HG02571 (cell line): Measurements from ENCODE around the gene CHST12.
A peak's percentile ranks its signal among the peaks of the same experiment; 100 is the strongest.

ENCODE experiments used
- ATAC-seq: cut with Tn5 transposase; IDR thresholded peaks from one replicate; pipeline ENCODE4 v1.9.1; 2021; ENCODE audit warnings: mild to moderate bottlenecking, moderate library complexity; ENCODE audit not compliant: unreplicated experiment

Gene CHST12

DNA sequence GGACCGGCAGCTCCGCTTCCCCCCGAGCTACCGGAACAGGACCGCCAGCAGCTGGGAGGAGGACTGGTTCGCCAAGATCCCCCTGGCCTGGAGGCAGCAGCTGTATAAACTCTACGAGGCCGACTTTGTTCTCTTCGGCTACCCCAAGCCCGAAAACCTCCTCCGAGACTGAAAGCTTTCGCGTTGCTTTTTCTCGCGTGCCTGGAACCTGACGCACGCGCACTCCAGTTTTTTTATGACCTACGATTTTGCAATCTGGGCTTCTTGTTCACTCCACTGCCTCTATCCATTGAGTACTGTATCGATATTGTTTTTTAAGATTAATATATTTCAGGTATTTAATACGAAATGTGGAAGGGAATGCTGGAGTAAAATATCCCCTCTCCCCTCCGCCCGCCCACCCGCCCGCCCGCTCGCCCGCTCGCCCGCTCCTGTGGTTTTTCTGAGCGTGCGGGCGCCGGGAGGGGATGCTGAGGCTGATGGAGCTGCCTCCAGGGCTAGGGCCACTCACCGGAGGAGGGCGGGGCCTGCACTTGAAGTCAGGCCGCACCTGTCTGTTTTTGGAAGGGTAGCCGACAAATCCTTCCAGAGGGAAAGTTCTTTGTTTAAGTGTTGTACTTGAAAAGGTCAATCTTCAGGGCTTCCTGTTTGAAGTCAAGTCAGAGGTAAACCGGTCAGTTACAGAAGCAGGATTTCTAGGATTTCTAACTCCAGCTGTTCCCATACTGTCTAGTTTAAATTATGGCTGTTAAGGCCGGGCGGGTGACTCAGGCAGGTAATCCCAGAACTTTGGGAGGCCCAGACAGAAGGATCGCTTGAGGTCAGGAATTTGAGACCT lies 30.5 kb downstream of the CHST12 start:
- no peak for ATAC-seq

DNA sequence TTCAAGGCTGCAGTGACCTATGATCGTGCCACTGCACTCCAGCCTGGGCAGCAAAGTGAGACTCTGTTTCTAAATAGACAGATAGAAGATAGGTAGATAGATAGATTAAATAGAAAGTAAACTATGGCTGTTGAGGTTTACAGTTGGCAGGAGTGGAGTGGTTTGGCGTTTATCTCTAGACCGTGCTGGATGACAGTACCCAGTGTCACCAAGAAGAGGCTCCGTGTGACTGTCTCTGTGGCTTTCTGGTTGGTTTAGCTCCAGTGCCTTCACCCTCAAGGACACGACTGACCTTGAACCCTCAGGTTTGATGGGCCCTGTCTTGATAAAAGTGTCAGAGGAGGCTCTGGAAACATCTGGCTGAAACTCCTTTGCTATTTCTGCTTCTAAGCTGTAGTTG lies 31.7 kb downstream of the CHST12 start:
- no peak for ATAC-seq

DNA sequence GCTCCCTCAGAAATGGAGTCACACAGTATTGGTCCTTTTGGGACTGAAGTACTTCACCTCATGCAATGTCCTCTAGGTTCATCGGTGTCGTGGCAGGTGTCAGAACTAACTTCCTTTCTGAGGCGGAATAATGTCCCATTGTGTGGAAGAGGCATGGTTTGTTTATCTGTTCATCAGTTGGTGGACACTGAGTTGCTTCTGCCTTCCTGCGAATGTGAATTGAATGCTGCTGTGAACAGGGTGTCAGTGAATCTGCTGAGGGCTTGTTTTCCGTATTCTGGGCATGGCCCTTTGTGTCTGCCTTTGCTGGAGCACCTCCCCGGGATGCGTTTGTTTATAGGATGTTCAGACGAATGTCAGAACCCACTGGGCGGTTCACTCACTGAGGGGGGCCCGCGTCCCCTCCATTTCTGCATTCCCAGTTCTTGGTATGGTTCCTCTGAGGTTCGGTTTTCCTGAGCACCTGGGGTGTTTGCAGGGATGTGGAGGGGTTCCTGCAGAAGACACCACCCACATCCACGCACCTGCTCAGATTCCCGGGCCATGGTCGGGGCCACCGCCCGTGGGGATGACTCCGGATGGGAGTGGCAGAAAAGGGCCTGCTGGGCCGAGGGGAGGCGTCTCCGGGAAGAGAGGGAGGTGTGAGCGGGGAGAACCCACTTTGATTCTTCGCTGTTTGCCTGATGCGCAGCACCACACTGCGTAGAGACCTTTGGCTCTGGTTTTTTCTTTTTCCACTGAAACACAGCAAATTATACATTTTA lies 33.1 kb downstream of the CHST12 start:
- no peak for ATAC-seq

DNA sequence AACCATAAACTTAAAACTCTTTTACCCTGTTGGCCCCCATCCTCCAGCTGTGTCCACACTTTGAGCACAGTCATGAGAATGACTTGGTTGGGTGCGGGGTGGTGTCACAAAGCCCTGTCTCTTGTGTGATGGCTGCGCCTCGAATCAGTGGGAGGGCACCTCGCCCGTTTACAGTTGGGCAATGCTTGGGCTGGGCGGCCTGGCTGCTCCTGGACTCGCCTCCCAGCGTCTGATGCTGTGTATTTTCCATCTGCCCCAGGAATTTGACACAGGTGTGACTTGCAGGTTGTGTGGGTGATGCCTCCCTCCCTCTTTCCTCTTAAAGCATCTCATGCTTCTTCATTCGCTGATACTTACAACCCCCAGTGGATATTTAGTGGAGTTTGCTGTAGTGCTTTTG lies 33.7 kb downstream of the CHST12 start:
- ATAC-seq, result no peak

GRCh38 chr7:2437537-2438148 lies 34.2 kb downstream of the CHST12 start:
- ATAC-seq, result no peak

GRCh38 chr7:2438186-2438585 lies 34.8 kb downstream of the CHST12 start:
- ATAC-seq, result no peak

GRCh38 chr7:2438775-2439174 lies 35.4 kb downstream of the CHST12 start:
- no peak for ATAC-seq

GRCh38 chr7:2440608-2441245 lies 37.3 kb downstream of the CHST12 start:
- ATAC-seq, result no peak

GRCh38 chr7:2441430-2442058 lies 38.1 kb downstream of the CHST12 start:
- ATAC-seq, result no peak

GRCh38 chr7:2443491-2443890 lies 40.1 kb downstream of the CHST12 start:
- no peak for ATAC-seq

DNA sequence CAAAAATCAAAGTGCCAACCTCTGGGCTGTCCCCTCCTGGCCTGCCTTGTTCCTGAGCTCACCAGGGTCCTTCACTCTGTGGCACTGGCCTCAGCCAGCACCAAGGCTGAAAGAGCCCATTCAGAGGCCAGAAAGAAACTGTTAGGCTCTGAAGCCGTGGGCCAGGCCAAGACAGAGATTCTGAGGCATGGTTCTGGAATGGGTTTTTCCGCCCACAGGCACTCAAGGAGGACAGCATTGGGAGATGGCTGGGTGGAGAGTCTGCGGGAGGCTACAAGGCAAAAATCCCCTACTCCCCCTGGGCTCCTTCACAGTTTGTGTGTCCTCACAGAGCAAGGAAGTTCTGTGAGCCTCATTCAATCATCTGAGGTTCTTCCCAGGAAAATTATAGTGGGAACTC lies 41.1 kb downstream of the CHST12 start:
- no peak for ATAC-seq

DNA sequence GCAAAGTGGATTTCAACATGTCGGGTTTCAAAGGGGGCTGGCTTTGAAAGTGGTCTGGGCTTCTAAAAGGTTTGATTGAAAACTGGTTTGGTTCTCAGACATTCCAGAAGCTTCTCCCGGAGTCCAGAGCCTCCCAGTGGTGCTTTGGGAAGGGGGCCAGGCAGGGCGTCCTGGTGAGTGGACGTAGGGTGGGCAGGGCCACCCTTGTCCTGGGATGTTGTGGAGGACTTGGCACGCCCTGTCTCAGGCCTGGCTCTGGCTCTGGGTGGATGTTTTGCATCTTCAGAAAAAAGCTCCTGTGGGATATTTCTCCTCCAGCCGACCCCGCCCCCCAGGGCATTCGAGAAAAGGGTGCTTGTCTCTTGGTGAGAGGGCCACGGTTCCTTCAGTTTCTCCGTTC lies 41.6 kb downstream of the CHST12 start:
- no peak for ATAC-seq

DNA sequence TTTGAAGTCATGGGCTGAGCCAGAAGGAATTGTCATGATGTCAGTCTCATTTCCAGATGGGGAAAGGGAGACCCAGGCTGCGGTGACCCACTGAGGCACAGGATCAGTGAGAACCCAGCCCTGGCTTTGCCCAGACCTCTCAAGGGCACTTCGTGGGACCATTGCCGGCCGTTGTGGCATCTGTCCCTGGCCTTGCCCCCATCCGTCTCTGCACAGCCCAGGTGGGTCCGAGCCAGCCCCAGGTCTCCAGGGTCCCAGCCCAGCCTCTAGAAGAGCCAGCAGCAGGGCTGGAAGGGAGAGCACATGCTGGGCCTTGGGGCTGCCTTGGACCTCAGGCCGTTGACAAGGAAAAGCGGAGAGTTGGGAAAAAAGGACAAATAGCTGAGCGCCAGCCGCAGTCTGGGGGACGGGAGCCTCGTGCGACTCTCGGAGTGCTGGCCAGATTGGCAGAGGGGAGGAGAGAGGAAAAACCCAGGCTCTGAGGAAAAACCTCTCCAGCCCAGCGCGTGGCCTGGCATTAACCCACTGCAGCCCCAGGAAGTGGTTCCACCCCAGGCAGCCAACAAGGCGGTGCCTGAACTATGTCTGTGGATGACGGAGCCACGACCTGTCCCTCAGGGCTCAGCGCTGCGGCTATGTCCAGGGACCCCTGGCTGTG lies 42.6 kb downstream of the CHST12 start:
- no peak for ATAC-seq

DNA sequence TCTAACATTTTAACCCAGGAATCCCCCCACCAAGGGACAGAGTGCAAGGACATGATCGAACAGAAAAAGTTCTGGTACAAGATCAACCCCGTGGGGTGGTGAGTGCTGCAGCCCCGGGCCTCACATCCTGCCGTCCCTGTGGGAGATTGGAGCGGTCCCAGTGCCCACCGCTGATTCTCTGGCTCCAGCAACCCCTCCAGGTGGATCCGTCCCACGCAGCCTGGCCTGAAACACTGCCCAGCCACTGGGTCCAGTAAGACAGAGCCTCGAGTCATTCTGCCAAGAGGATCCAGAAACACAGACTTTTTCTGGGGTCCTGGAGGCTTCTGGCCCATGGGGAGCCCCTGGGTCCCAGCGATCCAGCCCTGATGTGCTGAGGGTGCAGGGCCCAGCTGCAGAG lies 43.3 kb downstream of the CHST12 start:
- ATAC-seq, result no peak

- ATAC-seq, result no peak
These were observed 47.0 kb downstream of the CHST12 start for GRCh38 chr7:2450198-2451107.

- peak; percentile 77 for ATAC-seq
These were observed 48.0 kb downstream of the CHST12 start for GRCh38 chr7:2451171-2452073.

DNA sequence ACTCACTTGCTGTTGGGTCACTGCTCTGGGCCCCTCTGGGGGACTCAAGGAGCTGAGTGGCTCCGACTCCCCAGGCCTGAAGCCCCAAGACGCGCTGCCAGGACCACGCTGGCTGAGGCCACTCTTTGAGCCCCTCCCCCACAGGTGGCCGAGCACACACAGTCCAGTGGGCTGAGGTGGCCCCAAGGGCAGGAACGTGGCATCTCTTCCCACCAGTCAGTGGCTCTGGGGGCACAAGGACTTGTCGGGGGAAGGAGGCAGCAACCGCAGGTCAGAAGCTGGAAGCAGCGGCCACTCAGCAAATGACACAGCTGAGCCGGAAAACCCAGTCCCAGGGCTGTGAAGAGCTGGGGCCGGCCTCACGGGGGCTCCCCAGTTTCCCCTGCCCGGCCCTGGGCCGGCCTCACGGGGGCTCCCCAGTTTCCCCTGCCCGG lies 48.7 kb downstream of the CHST12 start:
- ATAC-seq, result peak; percentile 36

DNA sequence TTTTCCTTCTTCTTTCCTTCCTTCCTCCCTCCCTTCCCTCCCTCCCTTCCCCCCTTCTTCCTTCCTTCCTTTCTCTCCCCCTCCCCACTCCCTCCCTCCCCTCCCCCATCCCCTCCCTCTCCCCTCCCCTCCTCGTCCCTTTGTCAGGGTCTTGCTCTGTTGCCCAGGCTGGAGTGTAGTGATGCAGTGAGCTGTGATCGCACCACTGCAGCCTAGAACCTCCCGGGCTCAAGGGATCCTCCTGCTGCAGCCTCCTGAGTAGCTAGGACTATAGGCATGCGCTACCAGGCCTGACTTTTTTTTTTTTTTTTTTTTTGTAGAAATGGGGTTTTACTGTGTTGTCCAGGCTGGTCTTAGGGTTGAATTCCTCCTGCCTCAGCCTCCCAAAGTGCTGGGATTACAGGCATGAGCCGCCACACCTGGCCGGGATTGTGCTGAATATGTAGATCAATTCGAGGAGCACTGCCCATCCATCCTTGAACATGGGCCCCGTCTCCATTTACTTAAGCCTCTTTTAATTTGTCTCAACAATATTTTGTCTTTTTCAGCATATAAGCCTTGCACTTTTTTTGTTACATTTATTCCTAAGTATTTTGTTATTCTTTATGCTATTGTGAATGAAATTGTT lies 49.3 kb downstream of the CHST12 start:
- no peak for ATAC-seq
